ENCODE results near the gene TOMM22. TPM values are rescaled to one million over a fixed set of nuclear protein-coding genes. Genes with fewer than 3 reads are reported as not detected.

TOMM22 gene
- total and polyA plus RNA-seq, 2 donors (not counting 3 experiments of a cell fraction or from before 2014, with no cell fraction given) = 62.3 to 98.8 TPM

DNA sequence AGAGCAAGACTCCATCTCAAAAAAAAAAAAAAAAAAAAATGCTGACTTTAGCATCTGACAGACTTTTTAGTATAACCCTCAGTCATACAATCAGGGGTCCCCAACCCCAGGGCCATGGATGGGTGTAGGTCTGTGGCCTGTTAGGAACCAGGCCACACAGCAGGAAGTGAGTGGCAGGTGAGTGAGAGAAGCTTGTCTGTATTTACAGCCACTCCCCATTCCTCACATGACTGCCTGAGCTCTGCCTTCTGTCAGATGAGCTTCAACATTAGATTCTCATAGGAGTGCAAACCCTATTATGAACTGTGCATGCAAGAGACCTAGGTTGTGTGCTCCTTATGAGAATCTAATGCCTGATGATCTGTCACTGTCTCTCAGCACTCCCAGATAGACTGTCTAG is 28.9 kb upstream of the TOMM22 start:
- Histone ChIP-seq H3K27ac (ENCODE audit: insufficient read depth, low read depth, low read length) (no peak overlapping the region), H3K4me3 (replicated peaks in 1 of 3; ENCODE audit: insufficient read depth in 1 of 3, low read depth in 1 of 3, low read length in 3 of 3) (no peak overlapping the region), H3K4me1 (ENCODE audit: control insufficient read depth, extremely low read depth, insufficient read depth, low read length) (peaks cover 11% of the 10 kb centered on the region), H2AFZ (ENCODE audit: low read depth, low read length) (no peak overlapping the region), H3K27me3 (ENCODE audit: control insufficient read depth in 2 of 2, insufficient read depth in 2 of 2, low read length in 2 of 2) (no peaks in the 10 kb centered on the region), H3K4me2 (ENCODE audit: insufficient read depth, low read length) (no peak overlapping the region), H3K9ac (replicated peaks; ENCODE audit: extremely low read depth, insufficient read depth, low read length) (no peak overlapping the region), H3K79me2 (ENCODE audit: control insufficient read depth, insufficient read depth, low read length) (peaks cover 6% of the 10 kb centered on the region), H3K9me1 (replicated peaks; ENCODE audit: control insufficient read depth, extremely low read depth, insufficient read depth, low read length) (no peaks in the 10 kb centered on the region), H4K20me1 (replicated peaks; ENCODE audit: control insufficient read depth, extremely low read depth, insufficient read depth, low read length) (no peaks in the 10 kb centered on the region), H3K36me3 (ENCODE audit: control insufficient read depth in 2 of 2, extremely low read depth in 1 of 2, insufficient read depth in 2 of 2, low read length in 2 of 2) (no peaks in the 10 kb centered on the region), H3K9me3 (replicated peaks; ENCODE audit: control insufficient read depth, insufficient read depth, low read length) (no peaks in the 10 kb centered on the region)
- POLR2A ChIA-PET = interaction anchor here (0.6 kb wide), 1 partner anchor 111 kb away, joined by 3 read pairs; no protein-coding TSS in a partner anchor
- intact Hi-C loops (cut with micrococcal nuclease) (no loop called here), dilution Hi-C loops (cut with MboI; ENCODE audit: extremely low pct_ligation_motif_present, low sequenced_read_pairs) (no loop called here)
- CTCF ChIA-PET = no interaction called here
- DNase-seq (ENCODE audit: low read depth, low spot score) (no peak), FAIRE-seq (no peak)
- TF ChIP-seq FOS (IDR thresholded peaks at IDR 0.05; ENCODE audit: borderline replicate concordance, insufficient read depth, low read length) = no peak
- TF ChIP-seq GATA2 (IDR thresholded peaks at IDR 0.05; ENCODE audit: insufficient read depth, insufficient read length, low read depth, low read length) = no peak
- TF ChIP-seq EZH2 (IDR thresholded peaks at IDR 0.05; ENCODE audit: borderline replicate concordance, low read depth, low read length, severe bottlenecking) = no peak
- TF ChIP-seq MAX (IDR thresholded peaks at IDR 0.05; ENCODE audit: insufficient read depth, insufficient read length) = no peak
- TF ChIP-seq POLR2A (IDR thresholded peaks at IDR 0.05; ENCODE audit: low read depth, low read length) = no peak
- TF ChIP-seq JUN (IDR thresholded peaks at IDR 0.05; ENCODE audit: borderline replicate concordance, insufficient read depth, insufficient read length, low read depth) = no peak
- no peak for TF ChIP-seq POLR2AphosphoS5 (IDR thresholded peaks at IDR 0.05; ENCODE audit: insufficient read depth, low read depth, low read length)
- BruUV-seq (replicated peaks) = no TSS peak

DNA sequence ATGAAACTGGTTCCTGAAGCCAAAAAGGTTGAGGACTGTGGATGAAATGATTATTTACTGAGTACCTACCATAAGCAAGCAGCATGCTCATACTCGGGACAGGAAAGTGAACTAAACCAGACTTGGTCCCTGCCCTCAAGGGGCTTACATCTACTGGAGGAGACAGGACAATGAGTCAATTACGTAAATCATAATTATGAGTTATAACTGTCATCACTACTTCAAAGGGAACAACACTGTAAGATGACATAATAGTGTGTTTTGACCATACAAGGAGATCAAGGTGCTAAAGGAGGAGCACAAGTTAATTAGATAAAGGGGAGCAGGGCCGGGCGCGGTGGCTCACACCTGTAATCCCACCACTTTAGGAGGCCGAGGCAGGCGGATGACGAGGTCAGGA is 28.0 kb upstream of the TOMM22 start:
- Histone ChIP-seq H3K9ac (replicated peaks; ENCODE audit: extremely low read depth, insufficient read depth, low read length) (no peak overlapping the region), H3K9me3 (replicated peaks; ENCODE audit: control insufficient read depth, insufficient read depth, low read length) (no peaks in the 10 kb centered on the region), H3K9me1 (replicated peaks; ENCODE audit: control insufficient read depth, extremely low read depth, insufficient read depth, low read length) (no peaks in the 10 kb centered on the region), H3K27ac (ENCODE audit: insufficient read depth, low read depth, low read length) (no peak overlapping the region), H3K4me2 (ENCODE audit: insufficient read depth, low read length) (no peak overlapping the region), H4K20me1 (replicated peaks; ENCODE audit: control insufficient read depth, extremely low read depth, insufficient read depth, low read length) (no peaks in the 10 kb centered on the region), H3K27me3 (ENCODE audit: control insufficient read depth in 2 of 2, insufficient read depth in 2 of 2, low read length in 2 of 2) (no peaks in the 10 kb centered on the region), H2AFZ (ENCODE audit: low read depth, low read length) (no peak overlapping the region), H3K4me3 (replicated peaks in 1 of 3; ENCODE audit: insufficient read depth in 1 of 3, low read depth in 1 of 3, low read length in 3 of 3) (no peak overlapping the region), H3K79me2 (ENCODE audit: control insufficient read depth, insufficient read depth, low read length) (peaks cover 8% of the 10 kb centered on the region), H3K36me3 (ENCODE audit: control insufficient read depth in 2 of 2, extremely low read depth in 1 of 2, insufficient read depth in 2 of 2, low read length in 2 of 2) (no peaks in the 10 kb centered on the region), H3K4me1 (ENCODE audit: control insufficient read depth, extremely low read depth, insufficient read depth, low read length) (peaks cover 11% of the 10 kb centered on the region)
- CTCF ChIA-PET = no interaction called here
- intact Hi-C loops (cut with micrococcal nuclease) (no loop called here), dilution Hi-C loops (cut with MboI; ENCODE audit: extremely low pct_ligation_motif_present, low sequenced_read_pairs) (no loop called here)
- DNase-seq (ENCODE audit: low read depth, low spot score) (no peak), FAIRE-seq (no peak)
- no TSS peak for BruUV-seq (replicated peaks)
- no peak for TF ChIP-seq GATA2 (IDR thresholded peaks at IDR 0.05; ENCODE audit: insufficient read depth, insufficient read length, low read depth, low read length)
- TF ChIP-seq POLR2A (IDR thresholded peaks at IDR 0.05; ENCODE audit: low read depth, low read length) = no peak
- TF ChIP-seq JUN (IDR thresholded peaks at IDR 0.05; ENCODE audit: borderline replicate concordance, insufficient read depth, insufficient read length, low read depth) = no peak
- TF ChIP-seq EZH2 (IDR thresholded peaks at IDR 0.05; ENCODE audit: borderline replicate concordance, low read depth, low read length, severe bottlenecking) = no peak
- no peak for TF ChIP-seq POLR2AphosphoS5 (IDR thresholded peaks at IDR 0.05; ENCODE audit: insufficient read depth, low read depth, low read length)
- no peak for TF ChIP-seq FOS (IDR thresholded peaks at IDR 0.05; ENCODE audit: borderline replicate concordance, insufficient read depth, low read length)
- TF ChIP-seq, protein P1, sequence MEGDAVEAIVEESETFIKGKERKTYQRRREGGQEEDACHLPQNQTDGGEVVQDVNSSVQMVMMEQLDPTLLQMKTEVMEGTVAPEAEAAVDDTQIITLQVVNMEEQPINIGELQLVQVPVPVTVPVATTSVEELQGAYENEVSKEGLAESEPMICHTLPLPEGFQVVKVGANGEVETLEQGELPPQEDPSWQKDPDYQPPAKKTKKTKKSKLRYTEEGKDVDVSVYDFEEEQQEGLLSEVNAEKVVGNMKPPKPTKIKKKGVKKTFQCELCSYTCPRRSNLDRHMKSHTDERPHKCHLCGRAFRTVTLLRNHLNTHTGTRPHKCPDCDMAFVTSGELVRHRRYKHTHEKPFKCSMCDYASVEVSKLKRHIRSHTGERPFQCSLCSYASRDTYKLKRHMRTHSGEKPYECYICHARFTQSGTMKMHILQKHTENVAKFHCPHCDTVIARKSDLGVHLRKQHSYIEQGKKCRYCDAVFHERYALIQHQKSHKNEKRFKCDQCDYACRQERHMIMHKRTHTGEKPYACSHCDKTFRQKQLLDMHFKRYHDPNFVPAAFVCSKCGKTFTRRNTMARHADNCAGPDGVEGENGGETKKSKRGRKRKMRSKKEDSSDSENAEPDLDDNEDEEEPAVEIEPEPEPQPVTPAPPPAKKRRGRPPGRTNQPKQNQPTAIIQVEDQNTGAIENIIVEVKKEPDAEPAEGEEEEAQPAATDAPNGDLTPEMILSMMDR (IDR thresholded peaks at IDR 0.05; ENCODE audit: extremely low read depth in 1 of 2, insufficient read depth in 1 of 2, low read depth in 1 of 2, low read length in 2 of 2) = no peak
- no peak for TF ChIP-seq MYC (IDR thresholded peaks at IDR 0.05; ENCODE audit: low read depth, low read length)
- TF ChIP-seq MAX (IDR thresholded peaks at IDR 0.05; ENCODE audit: insufficient read depth, insufficient read length) = no peak
- POLR2A ChIA-PET = no interaction called here

Data from endothelial cell of umbilical vein (primary cell).